GM19193 (cell line): ENCODE results near the gene KLK15.

Experiments used
- POLR2A ChIP-seq: IDR thresholded peaks from 4 replicates; pipeline ENCODE4 v1.6.1; 2011; ENCODE audit not compliant: insufficient read depth, insufficient read length; ENCODE audit errors: extremely low read depth

KLK15 gene

DNA sequence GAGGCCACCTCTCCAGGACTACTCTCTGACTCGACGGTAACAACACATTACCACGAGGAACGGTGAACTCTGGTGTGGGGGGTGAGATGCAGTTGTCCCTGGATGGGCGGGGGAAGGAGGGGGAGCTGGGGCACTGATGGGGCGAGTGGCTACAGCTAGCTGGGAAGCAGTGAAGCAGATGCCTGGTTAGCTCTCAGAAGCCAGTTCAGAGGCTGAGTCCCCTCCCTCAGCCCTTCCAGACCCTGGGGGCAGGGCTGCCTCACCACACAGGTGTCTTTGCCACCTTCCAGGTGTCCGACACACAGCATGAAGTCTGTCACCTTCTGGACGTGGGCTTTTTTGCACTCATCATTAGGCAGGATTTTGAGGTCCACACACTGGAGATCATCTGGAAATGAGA, 13.7 kb downstream of the KLK15 start:
- TF ChIP-seq POLR2A: no peak

DNA sequence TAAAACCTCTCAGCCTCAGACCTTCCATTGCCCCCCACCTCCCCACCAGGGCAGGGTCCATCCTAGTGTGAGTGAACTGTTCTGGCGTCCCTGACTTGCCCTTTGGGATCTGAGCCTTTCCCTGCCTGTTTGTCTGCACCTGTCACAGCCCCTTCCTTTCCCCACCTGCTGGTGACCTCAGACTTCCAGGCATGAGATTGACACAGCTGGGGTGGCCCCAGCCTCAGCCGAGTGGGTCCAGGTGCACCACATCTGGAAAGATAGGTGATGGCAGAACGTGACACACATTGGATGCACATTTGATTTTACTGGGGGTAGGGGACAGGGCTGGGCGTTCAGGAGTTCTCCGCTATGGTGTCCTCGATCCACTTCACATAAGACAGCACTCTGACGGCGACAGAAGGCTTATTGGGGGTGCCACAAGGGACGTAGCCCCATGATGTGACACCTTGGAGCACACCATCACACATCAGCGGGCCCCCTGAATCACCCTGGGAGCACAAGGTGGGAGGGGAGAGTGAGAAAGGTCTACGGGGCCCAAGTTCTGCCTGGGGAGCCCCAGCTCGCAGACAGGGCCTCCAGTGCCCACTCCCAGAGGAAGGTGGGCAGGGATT, 14.4 kb downstream of the KLK15 start:
- no peak for TF ChIP-seq POLR2A

DNA sequence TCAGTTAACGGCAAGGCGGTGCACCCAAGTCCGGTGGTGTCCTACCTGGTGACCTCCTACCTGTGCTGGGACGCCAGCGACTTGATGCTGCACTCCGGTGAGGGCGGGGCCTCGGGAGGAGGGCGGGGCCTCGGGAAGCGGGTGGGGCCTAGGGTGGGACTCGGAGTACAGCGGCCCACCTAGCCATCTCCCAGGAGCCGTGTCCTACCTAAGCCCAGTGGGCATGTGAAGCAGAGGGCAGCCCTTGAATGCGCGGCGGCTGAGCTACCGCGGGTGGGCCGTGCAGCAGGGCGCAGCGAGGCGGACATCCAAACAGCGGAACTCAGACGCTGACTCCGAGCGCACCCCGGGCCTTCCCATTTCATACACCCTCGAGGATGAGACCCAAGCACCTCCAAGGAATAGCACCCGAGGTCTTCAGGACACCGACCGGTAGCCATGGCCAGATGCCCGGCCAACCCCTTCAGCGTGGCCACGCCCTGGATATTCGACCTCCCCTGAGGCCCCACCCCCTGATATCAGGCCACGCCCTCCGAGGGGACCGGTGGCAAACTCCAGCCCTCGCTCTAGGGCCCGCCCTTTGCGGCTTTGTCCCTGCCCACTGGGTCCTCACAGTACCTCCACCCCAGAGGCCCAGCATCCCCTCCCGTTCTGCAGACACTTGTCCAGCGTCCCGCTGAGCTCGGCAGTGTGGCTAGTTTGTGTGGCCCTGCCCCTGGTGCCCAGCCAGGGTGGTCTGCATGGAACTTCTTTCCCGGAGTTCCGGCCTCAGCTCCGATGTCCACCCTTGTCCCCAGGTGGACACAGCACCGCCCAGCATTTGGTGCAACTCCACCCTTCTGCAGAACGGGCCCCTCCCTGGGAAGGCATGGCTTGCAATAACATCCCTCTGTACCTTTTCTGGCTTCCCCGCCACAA, 15.2 kb downstream of the KLK15 start:
- TF ChIP-seq POLR2A: peak; percentile 59

DNA sequence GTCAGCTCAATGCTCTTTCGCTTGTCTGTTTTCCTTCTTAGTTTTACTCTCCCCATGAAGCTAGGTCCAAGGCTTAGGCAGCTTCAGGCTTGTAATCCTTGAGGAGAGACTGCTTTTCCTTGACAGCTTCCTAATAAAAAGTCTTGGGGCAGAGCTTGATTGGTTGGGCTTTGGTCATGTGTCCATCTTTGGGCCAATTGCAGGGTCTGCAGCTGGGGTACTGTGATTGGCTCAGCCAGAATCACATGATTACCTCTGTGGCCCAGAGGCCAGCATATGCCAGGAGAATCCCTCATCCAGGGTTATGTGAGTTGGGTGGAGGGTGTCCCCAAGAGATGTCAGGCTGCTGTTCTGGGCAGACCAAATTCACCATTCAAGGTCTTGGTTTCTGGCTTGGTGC, 17.9 kb downstream of the KLK15 start:
- TF ChIP-seq POLR2A: no peak

DNA sequence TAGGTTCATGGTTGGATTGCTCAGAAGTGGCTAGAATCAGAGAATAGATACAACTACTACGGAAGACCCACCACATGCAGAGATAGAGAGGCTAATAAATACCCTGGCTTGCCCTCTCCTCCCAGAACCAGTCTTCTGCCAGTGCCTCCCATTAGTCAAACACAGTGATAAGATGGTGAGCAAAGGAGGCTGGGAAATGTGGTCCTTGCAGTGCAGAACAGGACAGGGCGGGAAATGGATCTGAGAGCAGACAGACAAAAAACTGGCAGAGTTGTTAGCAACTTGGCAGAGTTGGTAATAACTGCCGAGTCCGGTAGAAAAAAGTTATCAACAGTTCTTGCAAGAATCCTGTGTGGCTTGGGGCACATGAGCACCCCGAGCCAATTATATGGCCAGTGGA, 18.5 kb downstream of the KLK15 start:
- no peak for TF ChIP-seq POLR2A

DNA sequence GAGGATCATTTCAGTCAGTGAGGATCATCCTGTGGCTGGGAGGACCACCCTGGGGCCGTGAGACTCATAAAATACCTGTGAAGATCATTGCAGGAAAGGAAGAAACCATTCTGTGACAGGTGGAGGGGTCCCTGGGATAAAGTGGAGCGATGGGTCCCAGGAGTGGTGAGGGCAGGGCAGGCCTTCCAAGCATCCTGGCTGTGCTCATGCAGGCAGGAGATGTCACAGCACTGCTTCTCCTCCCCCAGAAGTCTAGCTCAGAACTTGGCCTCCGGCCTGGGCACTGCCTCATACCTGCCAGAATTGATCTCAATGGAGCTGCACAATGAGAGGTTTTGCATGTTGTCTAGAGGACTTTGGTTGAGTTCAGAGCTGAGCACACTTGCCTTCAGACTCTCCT, 20.9 kb downstream of the KLK15 start:
- no peak for TF ChIP-seq POLR2A

DNA sequence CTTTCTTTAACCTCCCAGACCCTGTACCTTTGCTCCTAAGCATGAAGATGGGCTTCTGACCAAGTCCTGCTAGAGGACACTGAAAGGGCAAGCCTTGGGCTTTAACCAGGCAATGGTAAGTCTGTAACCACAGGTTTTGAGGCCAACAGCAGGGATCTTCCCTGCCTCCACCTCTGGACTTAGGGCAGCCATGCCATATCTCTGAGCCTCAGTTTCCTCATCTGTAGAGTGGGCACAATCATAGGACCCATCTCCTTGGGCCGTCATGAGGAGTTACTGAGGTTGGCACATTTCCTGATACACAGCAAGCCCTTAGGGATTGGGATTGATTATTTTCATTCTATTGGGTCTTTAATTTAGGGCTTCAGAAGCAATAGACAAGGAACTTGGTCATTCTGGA, 24.5 kb downstream of the KLK15 start:
- TF ChIP-seq POLR2A: no peak

DNA sequence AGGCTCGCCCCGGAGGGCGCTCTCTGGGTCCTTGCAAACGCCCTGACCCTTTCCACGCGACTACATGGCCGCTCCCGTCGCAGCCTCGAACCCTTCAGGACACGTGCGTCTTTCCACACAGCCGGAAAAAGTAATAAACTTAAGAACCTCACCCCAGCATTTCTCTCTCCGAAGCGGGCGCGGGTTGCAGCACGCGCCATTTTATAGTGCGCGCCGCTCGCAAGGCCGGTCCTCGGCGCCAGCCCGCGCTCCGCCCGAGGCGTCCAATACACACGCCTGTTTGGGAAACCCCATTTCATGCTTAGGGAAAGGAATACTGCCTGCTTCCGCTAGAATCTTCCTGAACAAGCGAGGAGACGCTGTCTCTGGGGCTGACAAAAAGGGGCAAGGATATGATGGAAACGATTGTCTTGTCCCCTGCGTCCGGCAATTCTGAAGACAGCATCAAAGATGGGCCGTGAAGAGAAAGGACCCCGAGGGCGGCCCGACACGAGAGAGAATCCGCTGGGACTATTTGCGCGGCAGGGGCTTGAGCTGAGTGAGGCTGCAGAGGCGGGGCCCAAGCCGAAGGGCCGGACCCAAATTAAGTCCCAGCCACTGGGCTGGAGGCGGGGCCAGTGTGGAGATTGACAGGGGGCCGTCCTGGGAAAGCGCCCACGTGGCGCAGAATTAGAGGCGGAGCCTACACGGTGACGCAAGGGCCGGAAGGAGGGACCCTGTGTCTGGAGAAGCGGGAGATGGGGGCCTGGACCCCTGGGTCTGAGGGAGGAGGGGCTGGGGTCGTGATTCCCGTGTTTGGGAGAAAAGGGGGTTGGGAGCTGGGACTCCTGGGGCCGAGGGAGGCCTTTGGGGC, 28.7 kb downstream of the KLK15 start:
- peak; percentile 99 for TF ChIP-seq POLR2A

DNA sequence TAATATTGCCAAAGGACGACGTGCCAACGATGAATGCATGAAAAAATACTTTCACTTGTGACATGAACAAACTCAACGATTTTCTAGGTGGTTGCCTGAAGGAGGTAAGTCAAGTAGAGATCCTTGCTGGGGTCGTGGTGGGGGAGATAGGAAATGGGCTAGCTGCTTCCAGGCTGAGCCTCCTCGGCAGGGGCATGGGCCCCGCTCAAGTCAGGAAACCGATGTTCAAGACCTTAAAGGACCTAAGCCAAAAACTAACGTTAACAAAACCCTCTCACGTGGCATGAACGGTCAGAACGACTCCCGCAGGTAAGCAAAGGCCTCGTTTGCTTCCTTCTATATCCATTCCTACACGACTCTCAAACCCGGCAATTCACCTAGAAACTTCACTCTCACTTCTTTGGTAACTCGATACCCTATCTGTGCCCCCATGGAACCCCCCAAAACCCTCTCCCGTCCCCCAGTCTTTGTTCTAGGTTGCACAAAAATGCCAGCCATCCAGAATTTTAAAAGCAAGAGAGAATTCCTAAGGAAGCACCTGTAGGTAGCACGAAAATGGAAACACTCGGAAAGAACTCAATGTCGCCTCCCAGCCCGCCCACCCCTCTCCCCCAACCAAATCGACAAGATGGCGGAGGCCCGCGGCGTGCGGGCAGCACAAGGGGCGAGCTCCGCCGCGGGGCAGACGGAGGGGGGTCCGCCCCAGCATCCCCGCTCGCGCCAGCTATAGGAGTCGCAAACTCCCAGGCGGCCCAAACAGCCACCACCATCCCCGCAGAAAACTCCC, 29.5 kb downstream of the KLK15 start:
- TF ChIP-seq POLR2A: peak; percentile 16

DNA sequence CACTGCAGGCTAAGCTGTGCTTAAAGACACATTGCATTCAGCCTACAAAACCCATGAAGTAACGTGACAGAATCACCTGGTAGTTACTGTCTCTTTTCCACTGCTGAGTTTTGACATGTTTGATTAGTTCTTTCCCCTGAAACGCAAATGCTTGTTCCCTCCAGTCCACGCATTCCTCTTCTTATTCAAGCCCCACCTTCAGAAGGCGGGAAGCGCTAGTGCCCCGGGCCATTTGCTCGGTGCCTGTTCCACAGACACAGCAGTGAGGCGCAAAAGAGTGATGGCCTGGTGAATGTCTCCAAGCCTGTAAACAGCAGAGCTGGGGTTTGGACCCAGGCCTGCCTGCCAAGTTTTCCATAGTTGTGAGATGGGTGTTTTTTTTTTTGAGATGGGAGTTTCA, 32.3 kb downstream of the KLK15 start:
- TF ChIP-seq POLR2A: no peak

DNA sequence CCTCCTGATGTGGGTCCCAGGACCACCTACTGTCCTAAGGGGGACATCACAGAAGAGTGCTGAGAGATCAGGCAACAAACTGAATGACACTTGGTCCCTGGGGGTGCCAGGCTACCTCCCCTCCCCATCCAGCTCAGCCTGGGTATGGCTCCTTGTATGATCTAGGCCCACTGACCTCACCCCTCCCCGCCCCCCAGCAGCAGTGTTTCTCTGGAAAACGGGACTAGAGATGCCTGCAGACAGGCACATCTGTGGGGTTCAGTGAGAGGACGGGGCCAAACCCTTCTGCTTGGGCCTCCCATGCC, 33.9 kb downstream of the KLK15 start:
- no peak for TF ChIP-seq POLR2A

DNA sequence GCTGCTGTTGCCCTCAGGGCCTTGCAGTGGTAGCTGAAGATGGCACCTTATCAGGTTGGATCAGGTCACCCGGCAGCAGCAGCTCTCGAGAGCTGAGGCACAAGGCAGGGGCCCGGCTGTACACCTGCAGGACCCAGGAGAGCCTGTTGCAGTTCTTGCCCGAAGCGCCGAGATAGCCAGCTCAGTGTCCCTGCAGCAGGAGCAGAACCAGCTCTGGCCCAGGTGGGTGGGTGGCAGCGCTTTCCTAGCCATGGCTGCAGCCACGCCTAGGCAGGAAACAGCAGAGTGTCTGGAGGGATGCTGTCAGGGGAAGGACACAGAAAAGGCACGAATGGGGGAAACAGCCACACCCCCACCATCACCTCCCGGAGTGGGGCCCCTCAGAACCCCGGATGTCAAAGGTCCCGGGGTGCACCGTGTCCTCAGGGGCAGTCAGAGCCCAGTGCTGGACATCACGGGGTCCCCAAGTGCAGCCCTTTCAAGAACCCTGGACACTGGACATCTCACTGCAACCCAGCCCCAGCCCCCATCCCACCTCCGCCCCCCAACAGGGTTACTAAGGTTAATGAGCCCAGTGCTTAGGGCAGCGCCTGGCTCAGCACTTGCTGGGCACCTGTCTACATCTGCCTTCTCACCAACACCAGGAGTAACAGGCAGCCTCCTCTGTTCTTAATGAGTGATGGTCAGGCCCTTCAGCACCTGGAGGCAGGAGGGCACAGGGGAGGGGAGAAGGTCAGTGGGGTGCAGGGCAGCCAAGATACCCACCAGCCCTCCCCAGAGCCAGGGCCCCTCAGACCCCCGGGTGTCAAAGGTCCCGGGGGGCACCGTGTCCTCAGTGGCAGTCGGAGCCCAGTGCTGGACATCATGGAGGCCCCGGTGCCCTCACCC, 34.5 kb downstream of the KLK15 start:
- TF ChIP-seq POLR2A: no peak

DNA sequence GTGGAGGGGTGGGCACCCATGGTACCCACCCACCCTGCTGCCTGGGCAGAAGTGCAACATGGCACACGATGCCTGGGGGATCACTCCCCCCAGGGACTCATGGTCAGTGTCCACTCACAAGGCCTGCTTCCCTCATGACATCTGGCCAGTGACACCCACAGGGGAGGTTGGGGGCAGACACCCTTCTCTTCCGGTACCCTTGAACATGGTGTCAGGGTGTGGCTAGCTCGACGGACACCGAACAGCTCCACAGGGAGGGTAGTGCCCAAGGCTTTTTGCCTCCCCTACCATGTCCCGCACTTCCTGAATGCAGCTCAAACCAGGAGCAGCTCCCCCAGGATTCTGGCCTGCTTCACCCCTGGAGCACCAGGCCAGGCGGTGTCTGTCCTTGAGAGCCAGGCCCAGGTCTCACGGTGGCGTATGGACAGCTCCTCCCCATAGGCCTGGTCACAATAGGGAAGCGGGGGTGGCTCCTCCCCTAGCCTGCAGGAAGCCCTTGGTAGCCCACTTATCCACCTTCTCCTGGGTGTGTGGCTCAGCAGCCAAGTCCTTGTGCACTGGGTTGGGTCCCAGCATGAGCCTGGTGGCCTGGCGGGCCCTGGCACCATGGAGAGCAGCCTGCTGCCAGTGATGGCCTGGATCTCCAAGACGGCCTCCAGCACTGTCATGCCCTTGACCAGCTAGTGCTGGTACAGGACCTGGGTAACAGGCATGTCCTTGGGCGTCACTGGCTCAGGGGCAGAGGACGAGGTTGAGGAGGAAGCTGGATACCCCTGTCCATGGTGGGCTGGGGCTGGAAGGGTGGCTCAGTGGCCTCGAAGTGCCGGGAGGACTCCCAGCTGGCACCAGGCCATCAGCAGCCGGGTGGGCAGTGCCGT, 35.4 kb downstream of the KLK15 start:
- peak; percentile 25 for TF ChIP-seq POLR2A
